Right lobe of liver (tissue), 4 donors: Measurements from ENCODE around the gene KIF13A.

Experiments used
- CTCF ChIP-seq, 4 donors: fragments of 200-600 bp in 3 of 4; fragments of 450-650 bp in 1 of 4; IDR thresholded peaks; one replicate each; pipeline versions ENCODE4 v1.5.1 to v1.8.0; 2016 to 2022; ENCODE audit warnings: antibody characterized with exemption in 4 of 4, mild to moderate bottlenecking in 2 of 4
- POLR2A ChIP-seq: fragments of 450-650 bp; IDR thresholded peaks from one replicate; pipeline ENCODE4 v1.6.1; 2017; ENCODE audit warnings: antibody characterized with exemption, mild to moderate bottlenecking
- donor health status: DM: no; HTN: no; CAD: no.
- donor health status: DM: no; HTN: no; CAD: no.
- donor health status: DM: no; HTN: yes; CAD: no.

GRCh38 chr6:17928514-17929430 is 58.7 kb downstream of the KIF13A start:
- TF ChIP-seq CTCF (IDR thresholded peaks at IDR 0.05) = no peak
- TF ChIP-seq POLR2A = no peak
